Measurements from ENCODE around the gene IQSEC1.

IQSEC1 gene

GRCh38 chr3:13045241-13045903 lies 27.9 kb downstream of the IQSEC1 start:
- H2BK120ac ChIP-seq (ENCODE audit: low read depth, low read length): no peak overlapping the region
- no peaks in the 10 kb centered on the region for H3K9me3 ChIP-seq (ENCODE audit: control insufficient read depth, low read length)
- H2AFZ ChIP-seq (ENCODE audit: low read depth, low read length): no peak overlapping the region

GRCh38 chr3:13044496-13045240 lies 28.6 kb downstream of the IQSEC1 start:
- H2AFZ ChIP-seq (ENCODE audit: low read depth, low read length): no peak overlapping the region
- peaks cover 28 to 60% of the 10 kb centered on the region in 2 experiments for H3K27me3 ChIP-seq (ENCODE audit: control insufficient read depth in 1 of 2, insufficient read depth in 1 of 2, low read length in 2 of 2)
- no peaks in the 10 kb centered on the region for H3K9me3 ChIP-seq (ENCODE audit: control insufficient read depth, low read length)
- 74% methylated on average over 13 of the region's 13 CpGs for WGBS
- no peak overlapping the region for H3K9ac ChIP-seq (ENCODE audit: low read length)
- H2BK12ac ChIP-seq (ENCODE audit: low read length in 2 of 2): no peak overlapping the region
- no peak overlapping the region for H4K8ac ChIP-seq (ENCODE audit: low read length)
- no peak overlapping the region for H2AK5ac ChIP-seq (ENCODE audit: low read length, severe bottlenecking)
- H2BK120ac ChIP-seq (ENCODE audit: low read depth, low read length): no peak overlapping the region
- no peak overlapping the region for H3K27ac ChIP-seq (ENCODE audit: low read length, poor library complexity, severe bottlenecking)
- H3K36me3 ChIP-seq (ENCODE audit: control insufficient read depth in 1 of 2, insufficient read depth in 2 of 2, low read depth in 1 of 2, low read length in 2 of 2): no peaks in the 10 kb centered on the region
- no peaks in the 10 kb centered on the region for H3K79me1 ChIP-seq (replicated peaks; ENCODE audit: low read length, poor library complexity, severe bottlenecking)
- no peak overlapping the region for H4K91ac ChIP-seq (ENCODE audit: low read length)
- no peak overlapping the region for H2BK15ac ChIP-seq (ENCODE audit: low read depth, poor library complexity, severe bottlenecking)
- no peak for DNase-seq
- no peak overlapping the region for H3K14ac ChIP-seq (ENCODE audit: low read length in 2 of 2)
- no peak overlapping the region for H3K4me2 ChIP-seq (ENCODE audit: low read length, poor library complexity, severe bottlenecking)
- no peak overlapping the region for H3K4ac ChIP-seq (ENCODE audit: low read depth in 1 of 2, low read length in 2 of 2)
- H3K4me1 ChIP-seq (ENCODE audit: control insufficient read depth, insufficient read depth, low read depth, low read length): no peaks in the 10 kb centered on the region
- no peak overlapping the region for H3K18ac ChIP-seq (ENCODE audit: low read depth in 1 of 2, low read length in 2 of 2)
- no peak overlapping the region for H2BK5ac ChIP-seq (ENCODE audit: low read depth, low read length, poor library complexity, severe bottlenecking)
- H3K23ac ChIP-seq (ENCODE audit: low read length in 2 of 2): no peak overlapping the region
- H3K4me3 ChIP-seq (ENCODE audit: insufficient read depth in 1 of 2, low read depth in 1 of 2, low read length in 2 of 2): no peak overlapping the region

More at GRCh38 chr3:13045241-13045903, 27.9 kb downstream of the IQSEC1 start:
- Histone ChIP-seq H3K27ac (ENCODE audit: low read length, poor library complexity, severe bottlenecking) (no peak overlapping the region), H3K36me3 (ENCODE audit: control insufficient read depth in 1 of 2, insufficient read depth in 2 of 2, low read depth in 1 of 2, low read length in 2 of 2) (no peaks in the 10 kb centered on the region), H2BK5ac (ENCODE audit: low read depth, low read length, poor library complexity, severe bottlenecking) (no peak overlapping the region), H3K27me3 (ENCODE audit: control insufficient read depth in 1 of 2, insufficient read depth in 1 of 2, low read length in 2 of 2) (peaks cover 22 to 53% of the 10 kb centered on the region in 2 experiments), H2BK12ac (ENCODE audit: low read length in 2 of 2) (no peak overlapping the region), H3K4me2 (ENCODE audit: low read length, poor library complexity, severe bottlenecking) (no peak overlapping the region), H2BK15ac (ENCODE audit: low read depth, poor library complexity, severe bottlenecking) (no peak overlapping the region), H2AK5ac (ENCODE audit: low read length, severe bottlenecking) (no peak overlapping the region), H3K79me1 (replicated peaks; ENCODE audit: low read length, poor library complexity, severe bottlenecking) (no peaks in the 10 kb centered on the region), H3K14ac (ENCODE audit: low read length in 2 of 2) (no peak overlapping the region), H4K8ac (ENCODE audit: low read length) (no peak overlapping the region), H3K4me3 (ENCODE audit: insufficient read depth in 1 of 2, low read depth in 1 of 2, low read length in 2 of 2) (no peak overlapping the region), H3K4ac (ENCODE audit: low read depth in 1 of 2, low read length in 2 of 2) (no peak overlapping the region), H3K23ac (ENCODE audit: low read length in 2 of 2) (no peak overlapping the region), H3K18ac (ENCODE audit: low read depth in 1 of 2, low read length in 2 of 2) (no peak overlapping the region), H3K9ac (ENCODE audit: low read length) (no peak overlapping the region), H4K91ac (ENCODE audit: low read length) (no peak overlapping the region), H3K4me1 (ENCODE audit: control insufficient read depth, insufficient read depth, low read depth, low read length) (peaks cover 1% of the 10 kb centered on the region)
- no peak for DNase-seq
- 89% methylated on average over 16 of the region's 16 CpGs for WGBS

GRCh38 chr3:13043656-13044055 lies 29.6 kb downstream of the IQSEC1 start:
- H2BK5ac ChIP-seq (ENCODE audit: low read depth, low read length, poor library complexity, severe bottlenecking): no peak overlapping the region
- DNase-seq: no peak
- no peak overlapping the region for H2BK15ac ChIP-seq (ENCODE audit: low read depth, poor library complexity, severe bottlenecking)
- H3K14ac ChIP-seq (ENCODE audit: low read length in 2 of 2): no peak overlapping the region
- H3K79me1 ChIP-seq (replicated peaks; ENCODE audit: low read length, poor library complexity, severe bottlenecking): no peaks in the 10 kb centered on the region
- no peaks in the 10 kb centered on the region for H3K4me1 ChIP-seq (ENCODE audit: control insufficient read depth, insufficient read depth, low read depth, low read length)
- no peak overlapping the region for H2AFZ ChIP-seq (ENCODE audit: low read depth, low read length)
- H4K91ac ChIP-seq (ENCODE audit: low read length): no peak overlapping the region
- no peak overlapping the region for H2BK120ac ChIP-seq (ENCODE audit: low read depth, low read length)
- H3K9ac ChIP-seq (ENCODE audit: low read length): no peak overlapping the region
- H3K4ac ChIP-seq (ENCODE audit: low read depth in 1 of 2, low read length in 2 of 2): no peak overlapping the region
- no peak overlapping the region for H3K18ac ChIP-seq (ENCODE audit: low read depth in 1 of 2, low read length in 2 of 2)
- no peak overlapping the region for H3K4me2 ChIP-seq (ENCODE audit: low read length, poor library complexity, severe bottlenecking)
- no peaks in the 10 kb centered on the region for H3K36me3 ChIP-seq (ENCODE audit: control insufficient read depth in 1 of 2, insufficient read depth in 2 of 2, low read depth in 1 of 2, low read length in 2 of 2)
- H3K27ac ChIP-seq (ENCODE audit: low read length, poor library complexity, severe bottlenecking): no peak overlapping the region
- H3K9me3 ChIP-seq (ENCODE audit: control insufficient read depth, low read length): no peaks in the 10 kb centered on the region
- H2BK12ac ChIP-seq (ENCODE audit: low read length in 2 of 2): no peak overlapping the region
- no peak overlapping the region for H3K4me3 ChIP-seq (ENCODE audit: insufficient read depth in 1 of 2, low read depth in 1 of 2, low read length in 2 of 2)
- H2AK5ac ChIP-seq (ENCODE audit: low read length, severe bottlenecking): no peak overlapping the region
- H3K23ac ChIP-seq (ENCODE audit: low read length in 2 of 2): no peak overlapping the region
- 85% methylated on average over 9 of the region's 9 CpGs for WGBS
- H3K27me3 ChIP-seq (ENCODE audit: control insufficient read depth in 1 of 2, insufficient read depth in 1 of 2, low read length in 2 of 2): peaks cover 38 to 61% of the 10 kb centered on the region in 2 experiments
- H4K8ac ChIP-seq (ENCODE audit: low read length): no peak overlapping the region

GRCh38 chr3:13042715-13043271 lies 30.4 kb downstream of the IQSEC1 start:
- Histone ChIP-seq H2BK5ac (ENCODE audit: low read depth, low read length, poor library complexity, severe bottlenecking) (no peak overlapping the region), H3K14ac (ENCODE audit: low read length in 2 of 2) (no peak overlapping the region), H3K23ac (ENCODE audit: low read length in 2 of 2) (no peak overlapping the region), H2BK15ac (ENCODE audit: low read depth, poor library complexity, severe bottlenecking) (no peak overlapping the region), H4K91ac (ENCODE audit: low read length) (no peak overlapping the region), H2AFZ (ENCODE audit: low read depth, low read length) (no peak overlapping the region), H3K79me1 (replicated peaks; ENCODE audit: low read length, poor library complexity, severe bottlenecking) (no peaks in the 10 kb centered on the region), H3K4me2 (ENCODE audit: low read length, poor library complexity, severe bottlenecking) (no peak overlapping the region), H2AK5ac (ENCODE audit: low read length, severe bottlenecking) (no peak overlapping the region), H3K4me3 (ENCODE audit: insufficient read depth in 1 of 2, low read depth in 1 of 2, low read length in 2 of 2) (no peak overlapping the region), H3K36me3 (ENCODE audit: control insufficient read depth in 1 of 2, insufficient read depth in 2 of 2, low read depth in 1 of 2, low read length in 2 of 2) (no peaks in the 10 kb centered on the region), H3K9ac (ENCODE audit: low read length) (no peak overlapping the region), H2BK12ac (ENCODE audit: low read length in 2 of 2) (no peak overlapping the region), H3K9me3 (ENCODE audit: control insufficient read depth, low read length) (no peaks in the 10 kb centered on the region), H2BK120ac (ENCODE audit: low read depth, low read length) (no peak overlapping the region), H3K27me3 (ENCODE audit: control insufficient read depth in 1 of 2, insufficient read depth in 1 of 2, low read length in 2 of 2) (peaks cover 39 to 62% of the 10 kb centered on the region in 2 experiments), H3K4me1 (ENCODE audit: control insufficient read depth, insufficient read depth, low read depth, low read length) (no peaks in the 10 kb centered on the region), H3K27ac (ENCODE audit: low read length, poor library complexity, severe bottlenecking) (no peak overlapping the region), H4K8ac (ENCODE audit: low read length) (no peak overlapping the region), H3K4ac (ENCODE audit: low read depth in 1 of 2, low read length in 2 of 2) (no peak overlapping the region), H3K18ac (ENCODE audit: low read depth in 1 of 2, low read length in 2 of 2) (no peak overlapping the region)
- 89% methylated on average over 20 of the region's 20 CpGs for WGBS
- DNase-seq: no peak

All from mesenchymal stem cell (in vitro differentiated cells and primary cell).